NCI-H146 treated with DMSO at 0.1 percent for 48 hours (cell line): Measurements from ENCODE around the gene HSP90AA1.

Experiments used
- DNase-seq: peaks from one replicate; lab custom pipeline; 2025; ENCODE audit not compliant: unreplicated experiment; lab: John Stamatoyannopoulos, UW

The HSP90AA1 gene

GRCh38 chr14:102044566-102044965 lies 42.3 kb downstream of the HSP90AA1 start:
- no peak for DNase-seq

DNA sequence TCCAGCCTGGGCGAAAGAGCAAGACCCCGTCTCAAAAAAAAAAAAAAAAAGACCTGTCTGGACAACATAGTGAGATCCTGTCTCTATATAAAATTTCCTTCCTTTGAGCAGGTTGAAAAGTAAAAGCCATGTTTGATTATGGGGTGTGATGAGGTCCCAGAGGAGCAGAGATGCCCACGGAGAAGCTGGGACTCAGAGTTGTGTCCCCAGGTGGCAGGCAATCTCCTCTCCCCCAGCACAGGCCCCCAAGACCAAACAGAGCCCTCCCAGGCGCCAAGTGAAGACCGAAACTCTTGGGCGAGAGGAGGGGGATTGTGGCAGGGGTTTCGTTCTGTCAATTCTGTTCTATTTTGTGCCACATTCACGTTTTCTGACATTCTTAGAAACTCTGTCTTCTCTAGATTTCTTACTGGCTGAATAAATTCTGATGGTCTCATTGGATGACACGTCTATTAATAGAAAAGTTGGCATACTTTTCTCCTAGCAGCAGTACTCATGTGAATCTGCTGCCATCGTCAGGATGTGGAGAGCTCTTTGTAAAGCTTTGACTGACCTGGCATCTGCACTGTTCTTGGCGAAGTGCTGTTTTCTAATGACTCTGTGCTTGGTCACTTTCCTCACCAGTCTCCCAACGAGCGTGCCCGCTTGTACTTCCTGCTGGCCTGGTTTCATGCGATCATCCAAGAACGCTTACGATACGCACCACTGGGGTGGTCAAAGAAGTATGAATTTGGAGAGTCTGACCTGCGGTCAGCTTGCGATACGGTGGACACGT lies 43.4 kb downstream of the HSP90AA1 start:
- DNase-seq, result no peak

- no peak for DNase-seq
These were observed 44.1 kb downstream of the HSP90AA1 start for GRCh38 chr14:102042699-102043098.

- DNase-seq, result no peak
These were observed 46.7 kb downstream of the HSP90AA1 start for GRCh38 chr14:102040153-102040552.

GRCh38 chr14:102039157-102039556 lies 47.7 kb downstream of the HSP90AA1 start:
- DNase-seq, result no peak

- no peak for DNase-seq
These were observed 49.2 kb downstream of the HSP90AA1 start for GRCh38 chr14:102037686-102038085.

DNA sequence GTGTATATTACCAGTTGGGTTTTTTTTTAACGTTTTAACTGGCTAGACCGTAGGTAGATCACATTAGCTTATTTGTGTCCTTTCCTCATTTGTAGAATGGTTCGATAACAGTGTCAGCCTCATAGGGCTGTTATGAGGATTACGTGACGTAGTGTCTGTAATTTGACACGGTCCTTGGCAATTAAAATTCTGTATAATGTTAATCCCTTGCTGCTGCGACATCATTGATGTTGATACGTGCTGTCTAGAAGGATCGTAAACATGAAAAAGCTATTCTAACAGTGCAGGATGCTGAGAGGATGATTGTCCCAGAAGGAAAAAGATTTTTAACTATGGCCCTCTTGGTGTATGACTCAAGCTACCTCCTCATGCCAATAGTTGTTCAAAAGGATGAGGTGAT lies 50.9 kb downstream of the HSP90AA1 start:
- DNase-seq, result no peak

DNA sequence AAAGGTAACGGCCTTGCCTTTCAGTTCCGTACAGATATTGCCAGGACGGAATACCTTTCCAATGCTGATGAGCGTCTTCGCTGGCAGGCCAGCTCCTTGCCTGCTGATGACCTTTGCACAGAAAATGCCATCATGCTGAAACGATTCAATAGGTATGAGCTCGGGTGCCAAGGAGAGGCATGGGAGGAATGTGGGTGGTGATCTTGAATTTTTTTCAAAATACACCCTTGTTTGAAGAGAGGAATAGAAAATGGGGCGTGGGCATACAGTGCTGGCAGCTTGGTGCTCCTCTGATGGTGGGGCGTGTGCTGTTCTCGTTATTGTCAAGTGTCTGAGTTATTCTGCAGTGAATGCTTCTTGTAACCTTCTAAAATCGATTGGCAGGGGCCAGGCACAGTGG lies 52.5 kb downstream of the HSP90AA1 start:
- no peak for DNase-seq

- DNase-seq, result no peak
These were observed 53.6 kb downstream of the HSP90AA1 start for GRCh38 chr14:102033241-102033640.
